ENCODE data around the gene IGFBP2.

IGFBP2 gene

DNA sequence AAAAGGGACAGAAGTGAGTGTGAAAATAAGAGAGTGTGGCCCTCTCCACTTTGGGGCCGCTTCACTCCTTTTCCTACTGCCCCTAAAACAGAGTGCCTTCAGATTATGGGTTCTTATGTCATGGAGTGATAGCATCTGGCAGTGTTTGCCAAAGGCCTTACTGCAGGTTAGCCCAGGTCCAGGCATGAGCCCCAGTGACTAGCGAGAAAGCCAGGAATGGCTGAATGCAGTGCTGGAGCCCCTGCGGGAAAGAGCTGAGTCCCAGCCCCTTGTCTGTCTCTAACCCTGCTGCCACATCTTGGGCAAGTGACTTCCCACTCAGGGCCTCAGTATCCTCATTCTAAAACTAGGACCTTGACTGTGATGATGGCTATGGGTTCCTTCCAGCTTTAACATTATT lies 56.2 kb downstream of the IGFBP2 start:
- DNase-seq = no peak

DNA sequence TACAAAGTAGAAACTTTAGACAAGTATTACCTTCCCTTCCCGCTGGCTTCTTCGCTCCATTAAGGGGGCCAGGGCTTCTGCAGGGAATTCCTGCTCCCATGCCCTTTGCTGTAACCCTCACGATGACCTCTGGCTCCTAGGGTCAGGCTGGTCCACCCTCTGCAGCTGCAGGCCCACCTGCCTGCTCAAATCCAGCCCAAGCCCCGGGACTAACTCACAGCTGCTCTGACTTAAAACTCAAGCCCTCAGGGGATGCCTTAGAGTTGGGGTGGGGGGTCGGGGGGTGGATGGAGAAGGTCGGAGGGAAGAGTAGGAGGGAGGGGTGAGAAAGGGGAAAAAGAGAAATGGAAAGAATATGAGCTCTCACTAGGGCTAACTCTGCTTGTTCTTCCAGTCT lies 57.2 kb downstream of the IGFBP2 start:
- DNase-seq = no peak

DNA sequence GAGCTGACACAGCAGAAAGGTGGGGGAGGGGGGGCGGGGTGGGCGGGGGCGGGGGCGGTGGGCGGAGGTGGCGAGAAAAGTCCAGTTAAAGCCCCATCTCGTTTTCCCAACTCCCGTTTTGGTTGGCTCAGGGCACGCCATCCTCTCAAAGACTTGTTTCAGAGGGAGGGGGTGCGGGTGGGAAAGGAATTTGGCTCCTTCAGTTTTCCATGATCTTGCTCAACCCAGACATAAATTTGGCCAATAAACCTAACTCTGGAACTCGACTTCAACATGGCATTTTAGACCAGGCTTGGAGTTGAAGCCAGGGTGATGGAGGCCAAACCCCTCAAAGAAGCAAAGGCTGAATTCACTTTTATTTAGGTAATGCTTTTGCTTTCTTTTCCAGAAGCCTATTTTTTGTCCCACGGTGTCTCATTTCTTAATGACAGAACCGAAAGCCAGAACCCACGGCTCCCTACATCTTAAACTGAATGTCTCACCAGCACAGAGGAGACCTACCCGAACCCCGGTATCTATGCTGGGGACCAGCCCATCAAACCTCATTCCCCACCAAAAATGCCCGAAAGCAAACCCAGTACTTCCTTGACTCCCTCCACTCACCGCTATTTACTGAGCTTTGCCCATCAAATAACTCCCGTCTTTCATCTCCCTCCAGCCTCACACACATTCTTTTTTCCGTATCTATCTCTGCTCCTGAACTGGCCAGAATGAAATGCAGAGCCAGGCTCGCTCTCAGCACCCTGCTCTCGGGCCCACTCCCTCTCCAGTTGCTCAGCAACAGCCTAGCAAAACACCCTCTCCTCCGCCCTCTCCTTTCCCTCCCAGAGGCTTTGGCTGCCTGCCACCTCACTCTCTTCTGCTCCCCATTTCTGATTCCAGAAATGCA lies 57.9 kb downstream of the IGFBP2 start:
- no peak for DNase-seq

DNA sequence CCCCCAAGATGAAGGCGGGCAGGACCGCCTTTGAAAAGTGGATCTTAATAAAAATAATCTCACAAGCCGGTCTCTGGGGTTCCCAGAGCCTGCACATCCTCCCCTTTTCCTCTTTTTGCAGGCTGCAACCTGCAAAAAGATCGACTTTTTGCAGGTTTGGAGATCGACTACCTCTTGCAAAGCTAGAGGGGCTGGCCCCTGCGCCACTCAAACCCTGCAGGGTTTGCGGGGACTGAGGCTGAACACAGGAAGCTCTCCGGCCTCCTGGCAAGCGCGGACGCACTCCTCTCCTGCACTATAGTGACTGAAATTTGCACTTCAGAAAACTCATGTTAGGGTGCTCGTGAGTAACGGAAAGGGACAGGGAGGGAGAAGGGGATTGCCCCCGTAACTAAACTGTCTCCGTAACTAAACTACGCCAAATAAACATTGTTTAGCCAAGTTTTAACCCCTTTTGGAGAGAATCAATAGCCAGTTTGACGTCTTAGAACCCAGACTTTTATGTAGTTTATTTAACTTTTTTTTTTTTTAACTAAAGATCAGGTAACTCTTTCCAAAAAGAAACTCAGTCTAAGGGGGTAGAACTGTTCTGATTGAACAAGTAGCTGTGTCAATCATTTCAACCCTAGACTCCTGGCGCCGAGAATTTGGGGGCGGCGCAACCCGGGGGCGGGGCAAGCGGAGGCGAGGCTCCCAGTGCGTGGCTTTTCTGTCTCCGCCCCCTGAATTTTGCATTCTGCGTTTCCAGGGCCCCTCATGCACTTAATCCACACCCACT lies 59.6 kb downstream of the IGFBP2 start:
- DNase-seq = no peak

DNA sequence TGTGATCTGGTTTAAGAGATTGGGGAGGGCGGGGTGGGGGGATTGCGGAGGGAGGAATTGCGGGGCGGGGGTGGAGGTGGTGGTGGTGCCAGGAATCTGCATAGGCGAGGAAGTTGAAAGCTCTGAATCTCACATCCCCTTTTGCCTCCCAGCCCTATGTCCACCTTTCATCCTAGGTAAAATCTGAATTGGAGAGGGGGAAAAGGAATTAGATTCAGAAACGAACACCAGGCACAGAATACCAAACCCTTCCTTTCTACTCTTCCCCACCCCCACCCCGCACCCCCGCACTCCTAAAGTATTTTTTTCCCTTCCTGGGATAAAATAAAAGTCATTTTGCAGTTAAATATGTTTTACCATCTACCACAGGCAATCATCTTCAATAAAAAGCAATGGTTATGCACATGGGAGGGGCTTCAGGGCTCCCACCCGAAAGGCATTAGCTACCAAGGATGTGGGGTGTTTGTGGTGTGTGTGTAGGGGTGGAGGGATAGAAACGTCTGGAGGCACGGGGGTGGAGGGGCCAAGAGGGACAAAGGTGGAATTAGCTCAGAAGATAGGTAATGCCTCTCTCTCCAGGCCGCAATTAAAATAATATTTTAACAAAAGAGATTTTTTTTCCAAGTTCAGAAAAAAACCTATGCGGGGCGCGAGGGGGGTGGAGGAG lies 60.3 kb downstream of the IGFBP2 start:
- DNase-seq = no peak

DNA sequence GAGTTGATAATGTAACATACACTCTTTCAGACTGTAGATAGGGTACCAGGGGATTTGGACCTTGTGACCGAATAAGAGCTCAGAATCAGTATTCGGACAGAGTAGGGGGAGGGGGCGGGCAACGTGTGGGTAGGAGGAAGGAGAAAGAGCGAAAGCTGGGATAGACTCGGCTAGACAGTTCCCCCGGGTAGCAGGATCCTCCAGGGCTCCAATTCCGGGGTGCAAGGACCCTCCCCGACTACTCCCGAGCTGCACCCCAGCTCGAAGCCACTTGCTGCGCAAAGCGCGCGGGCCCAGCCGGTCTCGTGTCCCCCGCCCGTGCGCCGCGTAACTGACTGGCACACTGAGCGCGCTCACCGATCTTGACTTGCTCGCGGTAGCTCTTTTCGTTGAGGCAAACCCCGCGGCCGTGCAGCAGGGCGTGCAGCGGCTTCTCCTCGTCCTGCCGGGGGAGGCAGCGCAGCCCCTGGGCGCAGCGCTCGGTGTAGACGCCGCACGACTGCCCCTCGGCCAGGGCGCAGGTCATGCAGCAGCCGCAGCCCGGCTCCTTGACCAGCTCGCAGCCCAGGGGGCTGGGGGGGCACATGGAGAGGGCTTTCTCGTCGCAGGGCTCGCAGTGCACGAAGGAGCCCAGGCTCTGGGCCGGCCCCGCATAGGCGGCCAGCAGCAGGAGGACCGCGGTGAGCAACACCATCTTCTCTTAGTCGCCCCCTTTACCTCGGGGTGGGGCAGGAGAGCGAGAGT lies 61.0 kb downstream of the IGFBP2 start:
- DNase-seq = no peak

DNA sequence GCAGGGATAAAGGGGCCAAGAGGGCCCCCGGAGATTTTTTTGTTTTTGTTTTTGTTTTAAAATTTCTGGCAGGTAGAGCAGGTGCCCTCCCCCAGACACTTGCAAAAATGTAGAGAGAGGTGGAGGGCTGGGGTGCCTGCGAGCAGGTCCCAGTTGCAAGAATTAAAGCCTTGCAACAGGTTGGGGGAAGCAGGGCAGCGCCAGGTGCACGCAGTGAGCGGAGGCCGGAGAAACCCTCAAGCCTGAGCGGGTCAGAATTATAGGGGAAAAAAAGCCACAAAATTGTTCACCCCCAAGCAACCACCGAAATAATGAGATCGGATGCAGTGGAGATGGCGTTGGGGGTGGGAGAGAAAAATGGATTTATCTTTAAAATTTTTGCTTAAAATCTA lies 61.6 kb downstream of the IGFBP2 start:
- DNase-seq = no peak

DNA sequence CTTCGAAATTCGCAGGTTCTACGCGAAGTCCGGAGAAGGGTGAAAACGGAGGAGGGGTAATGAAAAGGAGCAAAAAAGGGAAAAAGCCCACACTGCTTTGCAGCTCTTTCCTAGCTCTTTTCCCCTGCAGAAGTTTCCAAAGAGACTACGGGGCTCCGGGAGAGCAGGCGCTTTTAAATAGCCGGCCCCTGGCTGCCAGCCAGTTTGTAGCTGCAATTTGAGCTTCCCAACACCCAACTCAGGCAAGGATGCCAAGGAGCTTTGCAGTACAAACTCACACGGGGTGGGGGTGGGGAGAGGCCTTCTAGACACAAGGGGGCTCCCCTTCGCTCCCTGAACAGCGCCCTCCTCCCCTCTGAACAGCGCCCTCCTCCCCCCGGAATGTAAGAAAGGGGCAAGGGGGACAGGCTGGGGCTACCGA lies 62.2 kb downstream of the IGFBP2 start, which contains the start of gene IGFBP5:
Gene IGFBP5, minus strand, starts transcription at position 149 of the 421 bp plus-strand sequence. CDS start 774 bp downstream, outside the sequence.
- no peak for DNase-seq

DNA sequence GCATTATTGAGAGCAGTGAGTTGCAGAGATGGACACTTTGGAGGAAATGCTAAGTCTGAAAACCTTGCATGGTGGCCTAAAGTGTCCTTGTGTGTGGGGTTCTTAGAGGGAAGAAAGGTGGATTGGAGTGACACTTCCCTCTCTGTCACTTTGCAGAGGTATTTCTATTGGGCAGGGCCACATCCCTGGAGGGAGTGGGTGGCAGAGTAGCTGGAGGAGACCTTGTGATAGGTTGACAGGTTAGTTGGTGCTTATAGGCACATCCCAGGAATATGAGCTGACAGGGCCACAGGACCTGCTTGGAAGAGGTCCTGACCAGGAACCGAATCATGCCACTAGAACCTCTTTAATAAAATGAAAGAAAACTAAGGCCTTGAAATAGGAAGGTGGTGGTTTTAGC lies 63.1 kb downstream of the IGFBP2 start:
- no peak for DNase-seq

DNA sequence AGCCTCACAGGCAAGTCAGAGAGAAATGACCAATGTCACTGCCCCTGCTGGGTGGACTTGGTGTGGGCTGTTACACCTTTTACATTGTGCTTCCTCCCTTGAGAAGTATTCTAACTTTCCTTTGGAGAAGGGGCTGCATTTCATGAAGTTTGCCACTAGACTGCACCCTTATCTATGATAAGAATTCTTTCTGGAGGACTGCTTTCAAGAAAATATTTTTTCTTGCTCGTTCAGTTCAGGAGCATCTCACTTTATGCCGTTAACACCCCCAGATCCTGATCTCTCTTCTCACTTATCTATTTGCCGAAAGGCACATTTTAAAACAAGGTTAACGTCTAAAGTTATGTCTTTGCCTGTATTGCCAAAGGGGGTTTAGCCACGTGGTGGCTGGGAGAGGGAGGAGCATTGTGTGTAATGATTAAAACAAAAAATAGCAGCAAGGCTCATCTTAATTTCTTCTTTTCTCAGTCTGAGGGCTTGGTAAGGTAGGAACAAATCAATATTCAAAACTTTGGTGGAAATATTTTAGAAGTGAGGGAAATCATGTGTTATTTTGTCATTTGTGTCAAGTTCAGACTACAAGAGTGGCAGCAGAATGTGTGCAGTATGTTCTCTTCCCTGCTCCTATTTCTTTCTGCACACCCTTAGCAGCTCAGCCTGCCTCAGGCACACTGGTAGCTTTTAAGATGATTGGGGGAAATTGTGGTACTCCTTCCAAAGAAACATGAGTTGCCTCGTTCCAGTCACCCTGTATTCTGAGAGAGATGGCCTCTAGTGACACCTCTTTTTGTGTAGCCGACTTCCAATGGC lies 63.7 kb downstream of the IGFBP2 start:
- no peak for DNase-seq

DNA sequence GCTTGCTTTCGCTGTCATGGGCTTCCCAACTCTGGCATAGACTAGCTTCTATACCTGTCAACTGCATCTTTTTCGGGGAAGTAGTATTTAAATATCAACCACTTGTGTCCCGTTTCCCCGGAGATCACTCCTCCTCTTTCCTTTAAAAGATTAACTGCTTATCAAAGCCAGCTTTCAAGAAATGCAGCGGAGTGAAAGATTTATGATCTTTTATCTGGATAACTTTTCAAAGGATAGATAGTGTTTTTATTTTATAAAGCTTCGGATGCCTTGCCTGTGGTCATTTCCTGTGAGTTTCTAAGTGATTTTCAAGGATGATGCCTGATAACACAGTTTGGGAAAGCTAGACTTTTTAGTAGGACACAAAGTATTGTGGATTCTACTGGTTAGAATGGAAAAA lies 65.1 kb downstream of the IGFBP2 start:
- DNase-seq = no peak

DNA sequence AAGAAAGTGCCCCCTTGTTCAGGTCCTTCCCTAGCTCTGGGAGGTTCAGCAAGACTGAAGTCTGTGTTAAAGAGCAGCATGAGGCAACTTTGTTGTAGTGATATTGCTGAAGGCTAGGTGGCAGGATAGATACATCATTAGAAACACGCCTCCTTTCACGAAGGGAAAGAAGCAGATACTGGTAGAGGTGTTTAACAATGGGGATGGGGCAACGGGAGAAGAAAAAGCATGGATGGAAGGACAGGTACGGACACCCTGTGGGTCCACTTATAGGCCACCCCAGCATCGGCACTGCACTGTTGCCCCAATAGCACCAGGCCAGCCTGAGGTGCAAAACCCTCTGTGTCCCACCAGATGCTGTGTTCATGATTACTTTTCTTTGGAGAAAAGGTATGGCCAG lies 65.7 kb downstream of the IGFBP2 start:
- peak; percentile 31 for DNase-seq

DNA sequence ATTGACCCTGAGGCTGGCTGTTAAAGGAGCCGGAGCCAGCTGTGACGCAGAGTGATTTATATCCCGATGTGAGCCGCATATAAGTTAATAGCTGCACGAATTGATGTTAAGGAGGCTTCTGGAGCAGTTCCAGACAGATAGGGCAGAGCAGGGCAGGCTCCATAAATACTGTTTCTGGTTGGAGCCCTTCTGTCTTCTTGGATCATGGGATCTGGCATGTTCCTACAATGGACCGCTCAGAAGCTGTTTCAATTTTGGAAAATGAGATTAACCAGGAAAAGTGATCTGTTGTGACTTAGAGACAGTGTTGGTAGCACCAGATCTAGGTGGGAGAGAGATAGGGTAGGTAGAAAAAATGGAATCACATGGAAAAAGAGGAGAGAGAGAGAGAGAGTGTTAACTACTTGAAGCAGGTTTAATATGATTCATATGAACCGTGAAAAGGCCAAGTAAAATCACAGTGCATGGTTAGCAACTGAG lies 66.9 kb downstream of the IGFBP2 start:
- DNase-seq = no peak

DNA sequence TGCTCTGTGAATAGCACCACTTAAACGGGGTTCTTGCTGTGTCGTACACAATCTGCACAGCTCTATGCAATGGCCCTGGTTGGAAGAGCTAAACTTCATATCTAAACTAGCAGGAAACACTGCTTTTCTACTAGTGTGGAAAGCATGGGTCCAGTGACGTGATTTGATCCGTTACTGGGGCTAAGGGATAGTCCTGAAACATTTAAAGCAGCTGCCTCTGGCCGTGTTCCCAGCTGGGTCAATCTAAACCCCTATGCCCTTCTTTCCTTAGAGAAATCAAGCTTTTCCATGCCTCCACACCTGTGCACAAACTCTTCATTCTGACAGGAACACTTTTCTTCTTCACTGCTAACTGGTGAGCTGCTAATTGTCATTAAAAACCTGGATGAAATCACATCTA lies 67.6 kb downstream of the IGFBP2 start:
- no peak for DNase-seq

DNA sequence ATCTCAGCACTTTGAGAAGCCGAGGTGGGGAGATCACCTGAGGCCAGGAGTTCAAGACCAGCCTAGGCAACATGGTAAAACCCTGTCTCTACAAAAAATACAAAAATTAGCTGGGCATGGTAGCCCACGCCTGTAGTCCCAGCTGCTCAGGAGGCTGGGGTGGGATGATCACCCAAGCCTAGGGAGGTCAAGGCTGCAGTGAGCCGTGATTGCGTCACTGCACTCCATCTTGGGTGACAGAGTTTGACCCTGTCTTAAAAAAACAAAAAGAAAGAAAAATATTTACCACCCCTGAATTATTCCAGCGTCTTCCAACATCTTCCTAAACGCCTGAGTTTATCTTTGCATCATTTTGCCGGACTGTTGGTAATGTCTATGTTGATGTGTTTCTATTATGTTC lies 68.3 kb downstream of the IGFBP2 start:
- DNase-seq = no peak

DNA sequence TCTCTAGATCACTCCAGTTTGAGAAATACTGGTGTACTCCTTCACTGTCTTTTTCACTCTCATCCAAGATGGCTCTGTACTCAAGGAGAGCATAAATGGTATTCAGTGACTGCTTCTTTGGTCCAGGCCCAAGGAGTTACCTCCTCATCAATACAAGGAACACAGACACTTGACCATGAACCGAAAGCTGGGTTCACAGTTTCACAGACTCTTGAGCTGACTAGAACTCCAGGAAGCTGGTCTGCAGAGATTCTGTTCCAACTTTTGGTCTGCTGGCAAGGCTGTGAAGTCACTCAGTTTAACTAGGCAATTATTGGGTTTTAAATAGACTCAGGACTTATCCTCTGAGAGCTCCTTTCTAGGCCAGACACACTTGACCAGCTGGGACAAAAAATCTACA lies 69.5 kb downstream of the IGFBP2 start:
- no peak for DNase-seq

DNA sequence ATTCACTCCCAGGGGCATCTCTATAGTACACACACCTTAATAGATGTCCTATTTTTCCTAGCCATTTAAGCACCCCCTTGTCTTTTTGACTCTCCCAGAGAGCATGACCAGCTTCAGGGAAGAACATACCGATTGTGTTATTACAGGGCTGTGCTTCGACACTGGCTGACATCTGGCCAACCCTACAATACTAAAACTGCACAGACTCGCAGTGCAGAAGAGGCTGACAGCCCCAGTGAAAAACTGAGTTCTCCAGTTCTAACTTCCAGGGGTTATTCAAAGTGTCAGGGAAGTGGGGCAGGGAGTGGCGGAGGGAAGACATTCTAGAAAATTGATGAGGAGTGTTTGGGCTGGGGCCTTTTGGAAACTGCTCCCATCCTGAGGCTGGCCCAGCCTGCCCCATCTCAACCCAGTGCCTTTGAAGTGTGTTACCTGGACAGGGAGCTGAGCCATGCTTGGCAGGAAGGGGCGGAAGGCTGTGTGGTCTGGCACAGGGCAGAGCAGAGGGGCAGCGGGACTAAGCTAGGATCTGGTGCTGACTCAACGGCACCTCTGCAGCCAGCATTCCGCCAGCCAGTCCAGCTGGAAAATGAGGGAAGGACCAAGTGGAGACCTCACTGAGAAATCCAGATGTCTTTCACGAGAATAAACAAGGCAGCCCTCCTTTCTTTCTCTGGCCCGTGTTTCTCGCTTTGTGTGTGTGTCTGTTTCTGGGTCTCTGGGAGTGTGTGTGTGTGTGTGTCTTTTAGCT lies 77.5 kb downstream of the IGFBP2 start:
- DNase-seq = no peak

DNA sequence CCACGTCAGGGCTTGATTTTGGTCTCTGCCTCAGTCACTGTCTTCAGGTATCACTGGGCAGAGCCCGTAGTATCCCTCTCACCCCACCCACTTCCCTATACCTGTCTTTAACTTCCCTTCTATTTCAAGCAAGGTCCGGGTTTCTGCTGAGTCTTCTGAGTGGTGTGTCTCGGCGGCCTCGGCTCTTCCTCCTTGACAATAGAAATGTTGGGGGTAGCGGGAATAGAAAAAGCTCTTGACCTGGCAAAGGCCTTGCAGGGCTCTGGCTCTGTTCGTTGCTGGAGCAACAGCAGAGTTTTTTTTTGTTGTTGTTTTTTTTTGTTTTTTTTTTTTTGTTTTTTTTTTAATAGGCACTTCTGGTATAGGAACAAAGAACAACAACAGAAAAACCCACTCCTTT lies 78.1 kb downstream of the IGFBP2 start:
- DNase-seq = no peak

DNA sequence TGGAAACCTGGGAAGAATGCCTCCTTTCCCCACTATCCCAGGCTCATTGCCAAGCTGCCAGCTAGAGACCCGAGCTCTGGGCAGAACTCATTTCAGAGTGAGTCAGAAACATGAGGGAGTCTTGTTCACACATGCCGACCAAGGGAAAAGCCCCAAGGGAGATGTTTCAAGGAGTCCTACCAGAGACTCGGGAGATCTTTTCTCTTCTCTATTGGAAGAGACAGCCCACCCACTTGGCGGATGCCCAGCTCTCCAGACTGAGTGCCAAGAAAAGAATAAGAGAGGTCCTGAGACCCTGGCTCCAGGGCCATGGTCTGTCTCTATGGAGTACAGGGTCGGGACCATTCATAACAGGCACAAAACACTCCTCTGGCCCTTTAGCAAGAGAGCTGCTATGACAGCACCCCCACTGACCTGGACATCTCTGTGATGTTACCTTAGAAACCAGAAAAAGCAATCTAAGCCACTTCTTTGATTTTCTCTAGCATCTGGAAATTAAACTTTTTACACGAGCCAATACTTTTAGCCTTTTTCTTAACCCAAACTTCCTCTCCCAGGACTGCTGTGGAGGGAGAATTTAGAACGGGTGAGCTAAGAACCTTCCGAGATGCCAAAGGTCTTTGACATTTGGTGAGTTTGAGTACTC lies 80.6 kb downstream of the IGFBP2 start:
- no peak for DNase-seq
